Activated B cell treated with CpG ODN at 0.5 μM for 24 hours (primary cell): ENCODE data around the gene MRPL46. TPM values are rescaled to one million over a fixed set of nuclear protein-coding genes. Genes with fewer than 3 reads are reported as not detected.

ENCODE experiments used
- ATAC-seq: fragments of 200-7000 bp; cut with Tn5 transposase; one replicate; pipeline ENCODE4 v1.10.0; 2021; ENCODE audit warnings: low read depth, mild to moderate bottlenecking, moderate library complexity
- CTCF ChIA-PET: fragments of 350-600 bp; sonication (Branson Sonifier 250); formaldehyde crosslinking; loops from one replicate; lab custom pipeline; 2021; ENCODE audit warnings: antibody characterized with exemption; lab: Charles Lee
- POLR2A ChIA-PET: fragments of 350-600 bp; sonication (Branson Sonifier 250); formaldehyde crosslinking; loops from one replicate; lab custom pipeline; 2021; ENCODE audit warnings: antibody characterized with exemption; lab: Charles Lee
- DNase-seq: peaks from one replicate; pipeline ENCODE4 v3.0.0; 2022
- H3K27ac Mint-ChIP-seq: one replicate; pipeline ENCODE4 v1.8.0; 2020; ENCODE audit warnings: mixed read lengths
- H3K27me3 Mint-ChIP-seq: one replicate; pipeline ENCODE4 v1.8.0; 2021; ENCODE audit warnings: mixed read lengths
- H3K36me3 Mint-ChIP-seq: one replicate; pipeline ENCODE4 v1.8.0; 2021; ENCODE audit warnings: low read depth, mixed read lengths
- H3K4me1 Mint-ChIP-seq: one replicate; pipeline ENCODE4 v1.8.0; 2021; ENCODE audit warnings: mixed read lengths
- H3K4me3 Mint-ChIP-seq: one replicate; pipeline ENCODE4 v1.8.0; 2020; ENCODE audit warnings: mild to moderate bottlenecking, mixed read lengths
- H3K9me3 Mint-ChIP-seq: one replicate; pipeline ENCODE4 v1.8.0; 2020; ENCODE audit warnings: mixed read lengths
- intact Hi-C: fragments of 100-400 bp; cut with micrococcal nuclease; formaldehyde crosslinking; loops from one replicate; pipeline ENCODE4 v1.15.1; 2024
- total RNA-seq: library from RNA; stranded (reverse); gene quantifications from 2 replicates; pipeline ENCODE4 v1.2.3, GENCODE V29; 2022
- TF ChIP-seq, protein P1 (sequence below): fragments of 200-600 bp; IDR thresholded peaks from one replicate; pipeline ENCODE4 v1.8.0; 2022; ENCODE audit warnings: antibody characterized with exemption, mild to moderate bottlenecking

MRPL46 gene
- total RNA-seq, 1 donor from 2014 or later: 31.2 TPM

GRCh38 chr15:88509964-88510363 lies 42.8 kb upstream of the MRPL46 start:
- POLR2A ChIA-PET: no interaction called here
- DNase-seq: no peak
- intact Hi-C loops: no loop called here
- Mint-ChIP-seq H3K36me3 (peaks cover 57% of the 10 kb centered on the region), H3K27ac (no peak overlapping the region), H3K4me3 (no peak overlapping the region), H3K4me1 (no peaks in the 10 kb centered on the region), H3K9me3 (no peaks in the 10 kb centered on the region), H3K27me3 (no peaks in the 10 kb centered on the region)
- ATAC-seq: no peak
- CTCF ChIA-PET: no interaction called here
- TF ChIP-seq, protein P1, sequence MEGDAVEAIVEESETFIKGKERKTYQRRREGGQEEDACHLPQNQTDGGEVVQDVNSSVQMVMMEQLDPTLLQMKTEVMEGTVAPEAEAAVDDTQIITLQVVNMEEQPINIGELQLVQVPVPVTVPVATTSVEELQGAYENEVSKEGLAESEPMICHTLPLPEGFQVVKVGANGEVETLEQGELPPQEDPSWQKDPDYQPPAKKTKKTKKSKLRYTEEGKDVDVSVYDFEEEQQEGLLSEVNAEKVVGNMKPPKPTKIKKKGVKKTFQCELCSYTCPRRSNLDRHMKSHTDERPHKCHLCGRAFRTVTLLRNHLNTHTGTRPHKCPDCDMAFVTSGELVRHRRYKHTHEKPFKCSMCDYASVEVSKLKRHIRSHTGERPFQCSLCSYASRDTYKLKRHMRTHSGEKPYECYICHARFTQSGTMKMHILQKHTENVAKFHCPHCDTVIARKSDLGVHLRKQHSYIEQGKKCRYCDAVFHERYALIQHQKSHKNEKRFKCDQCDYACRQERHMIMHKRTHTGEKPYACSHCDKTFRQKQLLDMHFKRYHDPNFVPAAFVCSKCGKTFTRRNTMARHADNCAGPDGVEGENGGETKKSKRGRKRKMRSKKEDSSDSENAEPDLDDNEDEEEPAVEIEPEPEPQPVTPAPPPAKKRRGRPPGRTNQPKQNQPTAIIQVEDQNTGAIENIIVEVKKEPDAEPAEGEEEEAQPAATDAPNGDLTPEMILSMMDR: no peak

GRCh38 chr15:88509321-88509720 lies 42.1 kb upstream of the MRPL46 start:
- no peaks in the 10 kb centered on the region for H3K27me3 Mint-ChIP-seq
- H3K4me3 Mint-ChIP-seq: no peak overlapping the region
- ATAC-seq (no peak), DNase-seq (no peak)
- H3K9me3 Mint-ChIP-seq: no peaks in the 10 kb centered on the region
- no peaks in the 10 kb centered on the region for H3K4me1 Mint-ChIP-seq
- H3K36me3 Mint-ChIP-seq: peaks cover 56% of the 10 kb centered on the region
- TF ChIP-seq, protein P1: no peak
- POLR2A ChIA-PET: no interaction called here
- intact Hi-C loops: no loop called here
- CTCF ChIA-PET: no interaction called here
- H3K27ac Mint-ChIP-seq: no peak overlapping the region

DNA sequence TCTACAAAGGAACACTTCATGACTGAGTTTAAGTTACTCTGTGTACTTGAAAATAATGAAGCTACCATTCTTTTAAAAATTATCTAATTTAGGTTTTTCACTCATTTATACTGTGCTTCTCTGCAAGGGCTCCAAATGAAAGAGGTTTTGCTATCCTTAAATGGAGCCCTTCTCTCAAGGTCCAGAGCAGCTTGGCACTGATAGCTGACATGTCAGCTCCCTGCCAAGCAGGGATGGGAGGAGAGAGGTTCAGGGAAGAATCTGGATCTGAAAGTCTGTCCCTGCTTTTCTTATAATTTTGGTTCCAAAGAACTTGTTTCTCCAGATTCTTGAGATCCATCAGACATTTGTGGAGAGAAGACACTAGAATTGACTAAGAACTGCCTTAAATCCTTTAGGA lies 39.4 kb upstream of the MRPL46 start:
- TF ChIP-seq, protein P1: no peak
- ATAC-seq: no peak
- CTCF ChIA-PET: no interaction called here
- Mint-ChIP-seq H3K9me3 (no peaks in the 10 kb centered on the region), H3K4me3 (no peak overlapping the region), H3K27me3 (no peaks in the 10 kb centered on the region), H3K27ac (no peak overlapping the region), H3K36me3 (peaks cover 52% of the 10 kb centered on the region), H3K4me1 (no peaks in the 10 kb centered on the region)
- DNase-seq: no peak
- intact Hi-C loops: no loop called here
- POLR2A ChIA-PET: no interaction called here

GRCh38 chr15:88505721-88506120 lies 38.5 kb upstream of the MRPL46 start:
- Mint-ChIP-seq H3K4me1 (no peaks in the 10 kb centered on the region), H3K9me3 (no peaks in the 10 kb centered on the region), H3K27ac (no peak overlapping the region), H3K27me3 (no peaks in the 10 kb centered on the region), H3K36me3 (peaks cover 44% of the 10 kb centered on the region), H3K4me3 (no peak overlapping the region)
- CTCF ChIA-PET: no interaction called here
- ATAC-seq: no peak
- no peak for DNase-seq
- intact Hi-C loops: no loop called here
- TF ChIP-seq, protein P1: no peak
- POLR2A ChIA-PET: no interaction called here

GRCh38 chr15:88504445-88504844 lies 37.3 kb upstream of the MRPL46 start:
- no peaks in the 10 kb centered on the region for H3K9me3 Mint-ChIP-seq
- no peak overlapping the region for H3K4me3 Mint-ChIP-seq
- no peak for ATAC-seq
- intact Hi-C loops: no loop called here
- H3K27ac Mint-ChIP-seq: no peak overlapping the region
- CTCF ChIA-PET: no interaction called here
- TF ChIP-seq, protein P1: no peak
- no peaks in the 10 kb centered on the region for H3K27me3 Mint-ChIP-seq
- DNase-seq: no peak
- no peaks in the 10 kb centered on the region for H3K4me1 Mint-ChIP-seq
- peaks cover 34% of the 10 kb centered on the region for H3K36me3 Mint-ChIP-seq
- POLR2A ChIA-PET: no interaction called here
